Transverse colon (tissue), 4 donors: ENCODE results near the gene CPNE4.

Experiments used
- POLR2A ChIP-seq: fragments of 450-650 bp; IDR thresholded peaks from one replicate; pipeline ENCODE4 v1.6.1; 2016; ENCODE audit warnings: antibody characterized with exemption, mild to moderate bottlenecking, moderate library complexity
- POLR2AphosphoS5 ChIP-seq, 3 donors: sonication (generic); formaldehyde crosslinking; IDR thresholded peaks; one replicate each; pipeline ENCODE4 v1.6.1; 2016; ENCODE audit warnings: antibody characterized with exemption in 3 of 3
- TF ChIP-seq, protein P1 (sequence below), 5 experiments: fragments of 200-600 bp in 3 of 5; fragments of 450-650 bp in 2 of 5; sonication (generic) in 3 of 5; IDR thresholded peaks; 1 replicate in 2 of 5; 2 replicates in 3 of 5; pipeline ENCODE4 v1.5.1; 2016 to 2017; ENCODE audit warnings: antibody characterized with exemption in 5 of 5, inconsistent platforms in 3 of 5, mild to moderate bottlenecking in 2 of 5, moderate library complexity in 1 of 5

DNA sequence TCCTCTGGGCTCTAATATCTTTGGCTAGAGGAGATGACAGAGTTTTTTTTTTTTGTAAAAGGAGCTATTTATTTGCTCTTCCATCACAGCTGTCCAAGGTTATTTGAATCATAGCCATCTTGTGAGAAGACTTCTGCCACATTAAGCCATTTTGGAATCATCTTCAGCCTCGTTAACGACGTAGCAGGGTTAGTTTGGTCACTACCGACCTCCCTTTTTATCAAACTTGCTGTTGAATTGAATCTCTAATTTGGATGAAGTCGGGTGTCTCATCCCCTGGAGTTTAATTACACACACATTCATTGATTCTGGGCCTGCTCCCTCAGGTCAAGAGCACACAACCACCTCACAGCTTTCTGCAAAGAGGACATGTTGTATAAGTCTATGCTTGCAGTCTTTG is 238.7 kb downstream of the CPNE4 start:
- TF ChIP-seq, protein P1, sequence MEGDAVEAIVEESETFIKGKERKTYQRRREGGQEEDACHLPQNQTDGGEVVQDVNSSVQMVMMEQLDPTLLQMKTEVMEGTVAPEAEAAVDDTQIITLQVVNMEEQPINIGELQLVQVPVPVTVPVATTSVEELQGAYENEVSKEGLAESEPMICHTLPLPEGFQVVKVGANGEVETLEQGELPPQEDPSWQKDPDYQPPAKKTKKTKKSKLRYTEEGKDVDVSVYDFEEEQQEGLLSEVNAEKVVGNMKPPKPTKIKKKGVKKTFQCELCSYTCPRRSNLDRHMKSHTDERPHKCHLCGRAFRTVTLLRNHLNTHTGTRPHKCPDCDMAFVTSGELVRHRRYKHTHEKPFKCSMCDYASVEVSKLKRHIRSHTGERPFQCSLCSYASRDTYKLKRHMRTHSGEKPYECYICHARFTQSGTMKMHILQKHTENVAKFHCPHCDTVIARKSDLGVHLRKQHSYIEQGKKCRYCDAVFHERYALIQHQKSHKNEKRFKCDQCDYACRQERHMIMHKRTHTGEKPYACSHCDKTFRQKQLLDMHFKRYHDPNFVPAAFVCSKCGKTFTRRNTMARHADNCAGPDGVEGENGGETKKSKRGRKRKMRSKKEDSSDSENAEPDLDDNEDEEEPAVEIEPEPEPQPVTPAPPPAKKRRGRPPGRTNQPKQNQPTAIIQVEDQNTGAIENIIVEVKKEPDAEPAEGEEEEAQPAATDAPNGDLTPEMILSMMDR (IDR thresholded peaks at IDR 0.05) = no peak
- TF ChIP-seq POLR2A = no peak
- TF ChIP-seq POLR2AphosphoS5 (IDR thresholded peaks at IDR 0.05) = no peak
